C4-2B (cell line): ENCODE measurements around the gene PALS2.

Experiments used
- H3K27ac ChIP-seq: fragments of 450-650 bp; 2 replicates; pipeline ENCODE4 v1.5.1; 2017
- CTCF ChIP-seq: fragments of 450-650 bp; conservative IDR thresholded peaks from 2 replicates; pipeline ENCODE4 v1.5.1; 2017; ENCODE audit warnings: mild to moderate bottlenecking
- ZFX ChIP-seq: fragments of 450-650 bp; IDR thresholded peaks from 2 replicates; pipeline ENCODE4 v1.6.1; 2017

Gene PALS2

GRCh38 chr7:24608504-24608903, 35.3 kb downstream of the PALS2 start:
- H3K27ac ChIP-seq: no peak overlapping the region
- TF ChIP-seq CTCF (no peak), ZFX (no peak)

GRCh38 chr7:24609059-24609458, 35.8 kb downstream of the PALS2 start:
- no peak for TF ChIP-seq ZFX
- TF ChIP-seq CTCF: no peak
- no peak overlapping the region for H3K27ac ChIP-seq

- TF ChIP-seq CTCF: no peak
- no peak for TF ChIP-seq ZFX
- H3K27ac ChIP-seq: no peak overlapping the region
These were observed 36.3 kb downstream of the PALS2 start for GRCh38 chr7:24609570-24609969.

- no peak overlapping the region for H3K27ac ChIP-seq
- TF ChIP-seq CTCF (no peak), ZFX (no peak)
These were observed 37.9 kb downstream of the PALS2 start for GRCh38 chr7:24611130-24611529.

GRCh38 chr7:24617957-24618616, 44.8 kb downstream of the PALS2 start:
- no peak for TF ChIP-seq CTCF
- no peak for TF ChIP-seq ZFX
- H3K27ac ChIP-seq: no peak overlapping the region

- no peak overlapping the region for H3K27ac ChIP-seq
- no peak for TF ChIP-seq ZFX
- TF ChIP-seq CTCF: no peak
These were observed 46.7 kb downstream of the PALS2 start for GRCh38 chr7:24619978-24620377.

GRCh38 chr7:24622646-24623182, 49.5 kb downstream of the PALS2 start:
- H3K27ac ChIP-seq: no peak overlapping the region
- no peak for TF ChIP-seq ZFX
